Fibroblast of villous mesenchyme (primary cell): ENCODE measurements around the gene LRRC4C. TPM values are rescaled to one million over a fixed set of nuclear protein-coding genes. Genes with fewer than 3 reads are reported as not detected.

Source experiments
- DNase-seq: peaks from one replicate; pipeline ENCODE4 v3.0.0-alpha.2; 2010; ENCODE audit warnings: low read depth
- H3K4me3 ChIP-seq: 2 replicates; pipeline ENCODE4 v1.5.1; 2011; ENCODE audit warnings: low read depth, mild to moderate bottlenecking, low read length
- CTCF ChIP-seq: IDR thresholded peaks from 2 replicates; pipeline ENCODE4 v1.5.1; 2012; ENCODE audit warnings: low read depth, mild to moderate bottlenecking, low read length; ENCODE audit not compliant: insufficient read depth
- total RNA-seq: library from RNA; depleted of rRNA; stranded (reverse); fragments of >200 nt; gene quantifications from 2 replicates; pipeline ENCODE4 v1.2.3, GENCODE V29; 2012

LRRC4C gene
- total RNA-seq, 1 donor, result under 0.01 TPM

DNA sequence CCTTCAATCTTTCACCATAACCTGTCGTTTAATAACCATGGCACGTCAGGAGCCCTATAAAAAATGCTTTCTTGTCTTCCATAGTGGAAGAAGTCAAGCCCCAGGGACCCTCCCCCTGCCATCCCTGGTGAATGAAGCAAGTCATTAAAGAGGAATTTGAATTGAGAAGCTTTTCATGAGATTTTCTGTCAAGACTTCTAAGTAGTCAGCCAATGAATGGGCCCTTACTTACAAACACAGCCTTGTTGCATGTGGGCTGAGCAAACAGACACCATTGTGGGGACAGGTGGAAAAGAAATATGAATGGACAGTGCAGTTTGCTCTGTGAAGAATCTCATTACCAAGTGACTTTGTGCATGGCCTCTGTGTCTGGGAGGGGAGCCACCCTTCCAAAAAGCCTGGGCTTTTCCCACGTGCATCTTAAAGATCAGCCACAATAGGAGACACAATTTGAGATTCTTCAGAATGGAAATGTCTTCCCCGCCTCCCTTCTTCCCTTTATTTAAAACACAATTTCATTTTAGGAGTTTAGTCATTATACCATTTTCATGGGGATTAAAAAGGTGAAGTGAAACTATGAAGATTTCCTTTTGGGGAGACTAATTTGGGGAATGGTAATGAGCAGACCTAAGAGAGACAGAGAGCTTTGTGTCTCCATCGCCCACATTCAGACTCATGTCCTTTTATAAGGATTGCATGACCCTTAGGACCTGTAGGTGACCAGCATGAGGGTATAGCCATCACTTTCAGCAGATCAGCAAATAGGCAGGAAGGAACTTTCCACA, 152.0 kb downstream of the LRRC4C start:
- DNase-seq, result no peak

GRCh38 chr11:41306431-41306830, 153.0 kb downstream of the LRRC4C start:
- DNase-seq, result no peak
- TF ChIP-seq CTCF, result no peak
- H3K4me3 ChIP-seq, result no peak overlapping the region

More for the DNA sequence above, 152.0 kb downstream of the LRRC4C start:
- no peak for TF ChIP-seq CTCF
- H3K4me3 ChIP-seq, result no peak overlapping the region

DNA sequence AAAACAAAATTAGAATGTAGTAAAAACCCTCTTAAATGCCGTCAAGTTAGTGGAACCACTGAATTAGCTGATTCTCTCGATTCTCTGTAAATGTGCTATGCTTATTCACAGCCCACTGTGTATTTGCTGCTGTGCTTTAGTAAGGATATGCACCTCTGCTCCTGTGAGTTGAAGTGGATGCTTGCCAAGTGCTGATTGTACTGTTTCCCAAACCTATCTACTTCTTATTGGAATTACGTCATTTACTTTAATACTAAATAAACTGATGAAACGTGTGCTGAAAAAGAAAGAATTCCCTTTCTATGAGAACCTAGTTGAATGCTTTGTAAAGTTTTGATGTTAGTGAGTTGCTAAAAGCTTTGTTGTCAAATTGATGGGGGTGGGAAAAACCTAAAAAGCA, 158.4 kb downstream of the LRRC4C start:
- H3K4me3 ChIP-seq, result no peak overlapping the region
- TF ChIP-seq CTCF, result no peak

GRCh38 chr11:41289408-41289807, 170.0 kb downstream of the LRRC4C start:
- no peak for DNase-seq
- H3K4me3 ChIP-seq, result no peak overlapping the region
- TF ChIP-seq CTCF, result no peak

More for the DNA sequence above, 158.4 kb downstream of the LRRC4C start:
- no peak for DNase-seq

GRCh38 chr11:41286751-41287150, 172.7 kb downstream of the LRRC4C start:
- no peak for DNase-seq
- TF ChIP-seq CTCF, result no peak
- H3K4me3 ChIP-seq, result no peak overlapping the region

DNA sequence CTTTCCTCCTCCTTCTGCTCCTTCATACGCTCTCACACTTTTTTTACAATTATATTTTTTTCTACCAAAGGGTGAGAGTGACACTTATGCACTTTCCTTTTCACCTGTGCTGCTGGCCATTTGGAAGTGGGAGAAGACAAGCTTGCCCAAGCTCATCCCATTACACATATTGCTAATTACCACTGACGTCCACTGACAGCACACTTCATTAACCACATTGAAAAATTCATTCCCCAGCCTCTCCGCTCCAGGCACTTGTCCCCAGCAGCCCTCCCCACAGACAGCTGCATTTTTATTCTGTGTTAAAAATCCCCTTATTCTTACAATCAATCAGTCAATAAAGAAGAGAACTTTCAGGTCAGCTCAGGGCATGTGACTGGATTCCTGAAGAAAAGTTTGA, 175.1 kb downstream of the LRRC4C start:
- DNase-seq, result no peak
- H3K4me3 ChIP-seq, result no peak overlapping the region

More for the DNA sequence above, 175.1 kb downstream of the LRRC4C start:
- TF ChIP-seq CTCF, result no peak
